Measurements from ENCODE around the gene TAPBP.

Gene TAPBP

DNA sequence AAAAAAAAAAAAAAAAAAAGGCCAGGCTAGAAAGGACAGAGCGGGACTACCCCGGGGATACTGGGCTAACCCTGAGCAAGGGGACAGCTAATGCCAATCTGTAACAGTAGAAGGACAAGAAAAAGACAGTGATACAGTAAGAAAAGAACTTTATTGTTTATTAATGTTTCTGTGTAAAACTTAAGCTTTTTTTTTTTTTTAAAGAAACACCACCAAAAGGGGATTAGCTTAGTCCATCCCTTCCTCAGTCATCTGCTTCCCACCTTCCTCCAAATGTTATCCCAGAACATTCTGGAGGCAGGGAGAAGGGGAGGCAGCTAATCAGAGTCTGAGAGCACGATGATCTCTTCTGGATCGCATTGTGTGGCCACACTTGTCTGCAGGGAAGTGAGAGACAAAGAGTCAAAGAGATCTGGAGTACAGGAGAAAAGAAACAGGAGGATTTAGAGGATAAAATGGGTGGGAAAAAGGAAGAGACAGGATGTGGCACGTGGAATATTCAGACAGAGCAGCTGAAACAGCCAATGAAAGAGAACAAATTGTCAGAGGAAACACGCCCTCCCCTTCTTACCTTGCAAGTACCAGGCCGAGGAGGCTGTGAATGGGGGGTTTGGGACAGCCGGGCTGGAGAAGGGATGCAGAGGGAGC, 4.7 kb upstream of the TAPBP start:
- DNase-seq (ENCODE audit: low read depth), result no peak
- H3K4me3 ChIP-seq (ENCODE audit: low read depth, low read length), result peak overlapping the region; percentile 70
- TF ChIP-seq, protein P1, sequence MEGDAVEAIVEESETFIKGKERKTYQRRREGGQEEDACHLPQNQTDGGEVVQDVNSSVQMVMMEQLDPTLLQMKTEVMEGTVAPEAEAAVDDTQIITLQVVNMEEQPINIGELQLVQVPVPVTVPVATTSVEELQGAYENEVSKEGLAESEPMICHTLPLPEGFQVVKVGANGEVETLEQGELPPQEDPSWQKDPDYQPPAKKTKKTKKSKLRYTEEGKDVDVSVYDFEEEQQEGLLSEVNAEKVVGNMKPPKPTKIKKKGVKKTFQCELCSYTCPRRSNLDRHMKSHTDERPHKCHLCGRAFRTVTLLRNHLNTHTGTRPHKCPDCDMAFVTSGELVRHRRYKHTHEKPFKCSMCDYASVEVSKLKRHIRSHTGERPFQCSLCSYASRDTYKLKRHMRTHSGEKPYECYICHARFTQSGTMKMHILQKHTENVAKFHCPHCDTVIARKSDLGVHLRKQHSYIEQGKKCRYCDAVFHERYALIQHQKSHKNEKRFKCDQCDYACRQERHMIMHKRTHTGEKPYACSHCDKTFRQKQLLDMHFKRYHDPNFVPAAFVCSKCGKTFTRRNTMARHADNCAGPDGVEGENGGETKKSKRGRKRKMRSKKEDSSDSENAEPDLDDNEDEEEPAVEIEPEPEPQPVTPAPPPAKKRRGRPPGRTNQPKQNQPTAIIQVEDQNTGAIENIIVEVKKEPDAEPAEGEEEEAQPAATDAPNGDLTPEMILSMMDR (IDR thresholded peaks at IDR 0.05; ENCODE audit: insufficient read depth, low read depth, low read length, missing control alignments), result no peak

DNA sequence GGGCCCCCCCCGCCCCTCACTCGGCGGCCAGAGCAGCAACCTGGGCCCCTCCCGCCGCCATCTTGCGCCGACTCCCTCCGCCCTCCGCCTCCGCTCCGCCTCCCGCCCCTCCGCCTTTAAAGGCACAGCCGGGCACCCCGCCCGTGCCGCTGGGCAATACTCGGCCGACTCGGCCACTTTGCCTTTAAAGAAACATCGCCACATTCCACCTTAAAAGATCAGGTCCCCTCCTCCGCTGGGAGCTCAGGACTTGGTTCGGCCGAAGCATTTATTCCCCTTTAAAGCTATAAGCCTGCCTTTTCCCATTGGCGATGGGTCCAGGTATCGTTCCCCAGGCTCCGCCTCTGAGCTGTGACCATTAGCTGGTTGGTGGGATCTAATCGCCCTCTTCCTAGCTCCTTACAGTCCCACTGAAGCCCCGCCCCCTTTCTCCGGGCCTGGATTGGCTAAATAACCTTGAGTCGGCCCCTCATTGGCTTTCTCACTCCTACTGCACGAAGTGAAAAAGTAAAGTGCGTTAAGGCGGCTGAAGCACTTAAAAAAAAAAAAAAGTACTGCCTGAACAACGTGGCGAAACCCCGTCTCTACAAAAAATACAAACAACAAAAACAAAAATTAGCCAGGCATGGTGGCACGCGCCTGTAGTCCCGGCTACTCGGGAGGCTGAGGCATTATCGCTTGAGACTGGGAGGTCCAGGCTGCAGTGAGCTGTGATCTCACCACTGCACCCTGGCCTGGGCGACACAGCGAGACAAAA, 4.0 kb upstream of the TAPBP start, which contains the start of gene ZBTB22:
Gene ZBTB22, minus strand, starts transcription at position 76 of the 757 bp plus-strand sequence. CDS start 828 bp downstream, outside the sequence.
- DNase-seq (ENCODE audit: low read depth), result peak; percentile 99
- H3K4me3 ChIP-seq (ENCODE audit: low read depth, low read length), result peak within 1 kb of the TSS; percentile 70
- TF ChIP-seq, protein P1 (IDR thresholded peaks at IDR 0.05; ENCODE audit: insufficient read depth, low read depth, low read length, missing control alignments), result no peak

DNA sequence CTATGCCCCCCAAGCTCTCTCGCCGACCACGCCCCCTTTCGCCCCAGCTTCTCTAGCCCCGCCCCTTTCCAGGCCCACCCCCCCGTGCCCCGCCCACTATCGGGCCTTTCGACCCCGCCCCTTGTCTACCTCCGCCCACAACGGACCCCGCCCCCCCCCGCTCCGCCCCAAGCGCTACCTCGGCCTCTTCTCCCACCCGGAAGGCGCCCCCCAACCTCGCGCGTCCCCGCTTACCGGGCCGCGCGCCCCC, 3.5 kb upstream of the TAPBP start:
- TF ChIP-seq, protein P1 (IDR thresholded peaks at IDR 0.05; ENCODE audit: insufficient read depth, low read depth, low read length, missing control alignments), result no peak

GRCh38 chr6:33316603-33317418, 2.9 kb upstream of the TAPBP start:
- no peak for DNase-seq (ENCODE audit: low read depth)
- H3K4me3 ChIP-seq (ENCODE audit: low read depth, low read length), result peak overlapping the region; percentile 41
- TF ChIP-seq, protein P1 (IDR thresholded peaks at IDR 0.05; ENCODE audit: insufficient read depth, low read depth, low read length, missing control alignments), result no peak

More for the DNA sequence above, 3.5 kb upstream of the TAPBP start:
- DNase-seq (ENCODE audit: low read depth), result no peak
- peak overlapping the region; percentile 70 for H3K4me3 ChIP-seq (ENCODE audit: low read depth, low read length)

- no peak for DNase-seq (ENCODE audit: low read depth)
- H3K4me3 ChIP-seq (ENCODE audit: low read depth, low read length), result no peak overlapping the region
- TF ChIP-seq, protein P1 (IDR thresholded peaks at IDR 0.05; ENCODE audit: insufficient read depth, low read depth, low read length, missing control alignments), result no peak
Observed at GRCh38 chr6:33315793-33316602, 2.1 kb upstream of the TAPBP start.

Measured in GM12865 (cell line).